ENCODE results near the gene YWHAH. TPM values are rescaled to one million over a fixed set of nuclear protein-coding genes. Genes with fewer than 3 reads are reported as not detected.

The YWHAH gene
- total RNA-seq, 4 donors from 2014 or later: 93.0 to 111 (median 103) TPM

GRCh38 chr22:31923136-31923535, 21.2 kb upstream of the YWHAH start:
- Histone ChIP-seq H3K27ac (no peak overlapping the region), H3K4me3 (replicated peaks in 1 of 3) (no peak overlapping the region), H3K4me1 (no peaks in the 10 kb centered on the region), H3K36me3 (no peaks in the 10 kb centered on the region), H3K9me3 (no peaks in the 10 kb centered on the region), H3K27me3 (no peaks in the 10 kb centered on the region)
- TF ChIP-seq CTCF (IDR thresholded peaks at IDR 0.05): no peak
- intact Hi-C loops (cut with DNase I): no loop called here
- 19 to 40% methylated on average over 5 of the region's 5 CpGs for WGBS, 2 donors
- peak in 1 of 2 donors; percentile 9 for DNase-seq

- no peaks in the 10 kb centered on the region for H3K4me1 ChIP-seq
- 65 to 86% methylated on average over 2 of the region's 2 CpGs for WGBS, 2 donors
These were observed 20.6 kb upstream of the YWHAH start for GRCh38 chr22:31923747-31924146.

DNA sequence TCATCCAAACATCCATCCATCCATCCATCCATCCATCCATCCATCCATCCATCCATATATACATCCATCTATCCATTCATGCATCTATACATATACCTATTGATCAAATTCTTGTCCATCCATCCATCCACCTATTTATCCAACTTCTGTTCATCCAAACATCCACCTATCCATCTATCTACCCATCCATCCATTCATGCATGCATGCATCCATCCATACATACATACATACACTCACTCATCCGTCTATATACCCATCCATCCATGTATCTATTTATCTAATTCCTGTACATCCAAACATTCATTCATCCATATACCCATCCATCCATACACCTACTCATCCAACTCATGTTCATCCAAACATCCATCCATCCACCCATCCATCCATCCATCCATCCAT, 19.3 kb upstream of the YWHAH start:
- Histone ChIP-seq H3K27ac (no peak overlapping the region), H3K4me3 (replicated peaks in 1 of 3) (no peak overlapping the region), H3K27me3 (no peaks in the 10 kb centered on the region), H3K36me3 (no peaks in the 10 kb centered on the region), H3K4me1 (no peaks in the 10 kb centered on the region), H3K9me3 (no peaks in the 10 kb centered on the region)
- TF ChIP-seq POLR2A (IDR thresholded peaks at IDR 0.05): no peak
- TF ChIP-seq CTCF (IDR thresholded peaks at IDR 0.05): no peak
- intact Hi-C loops (cut with DNase I): no loop called here
- WGBS, 2 donors: 88 to 96% methylated on average over 1 of the region's 1 CpG
- DNase-seq: no peak

More at GRCh38 chr22:31923747-31924146, 20.6 kb upstream of the YWHAH start:
- intact Hi-C loops (cut with DNase I): no loop called here
- Histone ChIP-seq H3K27ac (no peak overlapping the region), H3K36me3 (no peaks in the 10 kb centered on the region), H3K27me3 (no peaks in the 10 kb centered on the region), H3K4me3 (replicated peaks in 1 of 3) (no peak overlapping the region), H3K9me3 (no peaks in the 10 kb centered on the region)
- TF ChIP-seq CTCF (IDR thresholded peaks at IDR 0.05) (no peak), POLR2A (IDR thresholded peaks at IDR 0.05) (no peak)
- no peak for DNase-seq

GRCh38 chr22:31926024-31926423, 18.3 kb upstream of the YWHAH start:
- no peak for TF ChIP-seq CTCF (IDR thresholded peaks at IDR 0.05)
- no peak for TF ChIP-seq POLR2A (IDR thresholded peaks at IDR 0.05)
- H3K4me1 ChIP-seq: no peaks in the 10 kb centered on the region
- 56 to 69% methylated on average over 1 of the region's 1 CpG for WGBS, 2 donors
- H3K9me3 ChIP-seq: no peaks in the 10 kb centered on the region
- intact Hi-C loops (cut with DNase I): no loop called here
- H3K27me3 ChIP-seq: no peaks in the 10 kb centered on the region
- no peak for DNase-seq
- H3K36me3 ChIP-seq: no peaks in the 10 kb centered on the region
- no peak overlapping the region for H3K4me3 ChIP-seq (replicated peaks in 1 of 3)
- H3K27ac ChIP-seq: no peak overlapping the region

DNA sequence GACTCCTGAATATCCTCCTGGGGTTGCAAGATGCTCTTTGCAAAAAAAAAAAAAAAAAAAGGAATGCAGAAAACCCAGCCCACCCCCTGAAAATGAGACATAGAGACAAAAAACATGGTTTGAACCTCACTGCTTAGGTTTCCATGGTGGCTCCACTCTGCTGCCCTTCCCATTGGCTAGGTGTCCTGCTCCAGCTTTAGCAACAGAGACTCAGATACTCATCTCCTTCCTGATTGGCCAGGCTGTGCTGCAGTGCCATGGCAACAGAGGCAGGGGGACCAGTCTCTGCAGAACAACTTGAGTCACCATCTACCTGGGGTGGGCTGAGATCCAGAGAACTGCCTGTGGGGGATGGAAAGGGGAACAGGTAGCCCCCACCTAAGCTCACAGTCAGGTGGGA, 17.4 kb upstream of the YWHAH start:
- H3K4me1 ChIP-seq: no peaks in the 10 kb centered on the region
- TF ChIP-seq CTCF (IDR thresholded peaks at IDR 0.05) (no peak), POLR2A (IDR thresholded peaks at IDR 0.05) (no peak)
- H3K9me3 ChIP-seq: no peaks in the 10 kb centered on the region
- no peak overlapping the region for H3K27ac ChIP-seq
- H3K27me3 ChIP-seq: no peaks in the 10 kb centered on the region
- no peak overlapping the region for H3K4me3 ChIP-seq (replicated peaks in 1 of 3)
- no peaks in the 10 kb centered on the region for H3K36me3 ChIP-seq
- no peak for DNase-seq
- intact Hi-C loops (cut with DNase I): no loop called here

Data from thyroid gland (tissue), 4 donors.